Measurements from ENCODE around the gene LPCAT1. TPM values are rescaled to one million over a fixed set of nuclear protein-coding genes. Genes with fewer than 3 reads are reported as not detected.
A peak's percentile ranks its signal among the peaks of the same experiment; 100 is the strongest.

The LPCAT1 gene
- total RNA-seq, 1 donor from 2014 or later: 25.3 TPM

DNA sequence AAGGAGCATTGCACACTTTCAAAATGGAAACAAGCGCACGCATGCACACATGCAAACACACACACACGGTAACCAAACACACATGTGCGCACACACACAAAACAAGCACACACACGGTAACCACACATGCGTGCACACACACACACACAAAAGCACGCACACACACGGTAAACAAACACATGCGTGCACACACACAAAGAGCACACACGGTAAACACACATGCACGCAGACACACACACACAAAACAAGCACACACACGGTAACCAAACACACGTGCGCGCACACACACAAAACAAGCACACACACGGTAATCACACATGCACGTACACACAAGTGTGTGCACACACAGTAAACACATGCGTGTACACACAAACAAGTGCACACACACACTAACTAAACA lies 59.2 kb downstream of the LPCAT1 start:
- H3K4me3 ChIP-seq (ENCODE audit: low read depth, low read length): no peak overlapping the region
- peaks cover 7% of the 10 kb centered on the region for H3K36me3 ChIP-seq (ENCODE audit: control insufficient read depth, insufficient read depth, low read length)
- FAIRE-seq (peak; percentile 77), DNase-seq (ENCODE audit: low read depth) (no peak)
- TF ChIP-seq, protein P1, sequence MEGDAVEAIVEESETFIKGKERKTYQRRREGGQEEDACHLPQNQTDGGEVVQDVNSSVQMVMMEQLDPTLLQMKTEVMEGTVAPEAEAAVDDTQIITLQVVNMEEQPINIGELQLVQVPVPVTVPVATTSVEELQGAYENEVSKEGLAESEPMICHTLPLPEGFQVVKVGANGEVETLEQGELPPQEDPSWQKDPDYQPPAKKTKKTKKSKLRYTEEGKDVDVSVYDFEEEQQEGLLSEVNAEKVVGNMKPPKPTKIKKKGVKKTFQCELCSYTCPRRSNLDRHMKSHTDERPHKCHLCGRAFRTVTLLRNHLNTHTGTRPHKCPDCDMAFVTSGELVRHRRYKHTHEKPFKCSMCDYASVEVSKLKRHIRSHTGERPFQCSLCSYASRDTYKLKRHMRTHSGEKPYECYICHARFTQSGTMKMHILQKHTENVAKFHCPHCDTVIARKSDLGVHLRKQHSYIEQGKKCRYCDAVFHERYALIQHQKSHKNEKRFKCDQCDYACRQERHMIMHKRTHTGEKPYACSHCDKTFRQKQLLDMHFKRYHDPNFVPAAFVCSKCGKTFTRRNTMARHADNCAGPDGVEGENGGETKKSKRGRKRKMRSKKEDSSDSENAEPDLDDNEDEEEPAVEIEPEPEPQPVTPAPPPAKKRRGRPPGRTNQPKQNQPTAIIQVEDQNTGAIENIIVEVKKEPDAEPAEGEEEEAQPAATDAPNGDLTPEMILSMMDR (IDR thresholded peaks at IDR 0.05; ENCODE audit: insufficient read depth, low read length, severe bottlenecking): no peak
- H3K27me3 ChIP-seq (ENCODE audit: control insufficient read depth, insufficient read depth, low read length): no peaks in the 10 kb centered on the region

DNA sequence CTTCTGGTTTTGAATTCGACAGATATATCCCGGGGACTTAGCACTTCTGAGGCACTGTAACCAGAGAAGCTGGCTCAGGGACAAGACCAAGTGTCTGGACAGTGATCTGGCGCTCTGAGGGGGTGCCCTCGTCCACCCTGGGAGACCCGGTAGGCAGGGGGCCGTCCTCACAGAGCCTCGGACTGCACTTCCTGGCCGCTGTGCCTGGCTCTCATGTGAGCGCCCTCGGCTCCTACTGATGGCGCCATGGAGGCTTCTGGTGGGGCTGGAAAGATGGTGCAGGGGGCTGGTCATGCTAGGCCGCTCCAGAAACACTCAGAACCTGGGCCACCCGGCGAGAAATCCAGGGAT lies 59.7 kb downstream of the LPCAT1 start:
- FAIRE-seq (no peak), DNase-seq (ENCODE audit: low read depth) (no peak)
- H3K4me3 ChIP-seq (ENCODE audit: low read depth, low read length): no peak overlapping the region
- peaks cover 7% of the 10 kb centered on the region for H3K36me3 ChIP-seq (ENCODE audit: control insufficient read depth, insufficient read depth, low read length)
- H3K27me3 ChIP-seq (ENCODE audit: control insufficient read depth, insufficient read depth, low read length): no peaks in the 10 kb centered on the region
- TF ChIP-seq, protein P1 (IDR thresholded peaks at IDR 0.05; ENCODE audit: insufficient read depth, low read length, severe bottlenecking): no peak

DNA sequence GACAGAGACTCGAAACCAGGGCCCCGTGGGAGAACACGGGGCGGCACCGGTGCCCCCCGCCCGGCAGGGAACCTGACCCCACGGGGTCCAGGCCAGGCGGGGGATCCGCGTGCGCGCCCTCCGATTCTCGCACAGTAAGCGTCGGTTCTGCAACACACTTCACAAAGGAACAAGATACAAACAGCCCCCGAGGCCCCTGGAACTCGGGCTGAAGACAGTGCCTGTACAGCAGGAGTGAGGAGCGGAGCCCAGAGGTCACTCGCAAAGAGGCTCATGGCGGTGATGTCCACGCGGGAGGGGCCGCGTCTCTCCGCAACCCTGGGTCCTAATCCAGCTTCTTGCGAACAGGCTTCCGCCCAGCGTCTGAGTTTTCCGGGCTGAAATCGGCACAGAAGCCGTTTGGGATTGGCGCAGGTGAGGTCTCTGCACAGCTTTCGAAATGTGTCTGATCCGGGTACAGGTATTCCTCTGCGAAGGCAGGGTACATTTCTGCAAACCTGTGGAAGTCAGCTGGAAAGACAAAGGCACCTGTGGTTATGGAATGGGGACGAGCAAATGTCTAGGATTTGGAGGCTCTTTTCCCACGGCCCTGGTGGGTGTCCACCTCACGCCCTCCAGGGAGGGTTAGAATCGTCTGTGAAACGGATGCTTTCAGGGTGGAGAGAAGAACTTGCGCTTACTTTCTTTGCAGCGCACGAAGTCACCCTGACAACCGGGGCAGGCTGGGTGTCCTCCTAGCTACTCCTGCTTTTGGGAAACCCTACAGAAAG lies 60.2 kb downstream of the LPCAT1 start:
- no peak for DNase-seq (ENCODE audit: low read depth)
- TF ChIP-seq, protein P1 (IDR thresholded peaks at IDR 0.05; ENCODE audit: insufficient read depth, low read length, severe bottlenecking): no peak
- peaks cover 7% of the 10 kb centered on the region for H3K36me3 ChIP-seq (ENCODE audit: control insufficient read depth, insufficient read depth, low read length)
- no peak for FAIRE-seq
- H3K27me3 ChIP-seq (ENCODE audit: control insufficient read depth, insufficient read depth, low read length): no peaks in the 10 kb centered on the region
- H3K4me3 ChIP-seq (ENCODE audit: low read depth, low read length): no peak overlapping the region

DNA sequence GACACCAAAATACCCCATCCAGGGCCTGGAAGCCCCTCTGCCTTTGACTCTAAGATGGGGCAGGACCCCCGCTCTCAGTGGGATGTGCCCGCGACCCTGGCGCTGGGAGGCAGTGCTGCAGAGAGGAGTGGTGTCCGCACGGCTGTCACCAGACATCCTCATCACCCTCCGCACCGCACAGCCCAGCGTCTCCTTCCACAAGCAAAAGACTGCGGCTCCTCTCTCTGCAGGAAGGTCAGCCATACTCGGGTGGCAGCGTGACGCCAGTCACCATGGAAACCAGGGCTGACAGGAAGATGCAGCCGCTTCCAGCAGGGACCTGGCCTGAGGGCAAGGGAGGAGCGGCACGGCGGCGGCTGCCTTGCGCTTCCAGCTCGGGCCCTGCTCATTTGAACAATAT lies 61.4 kb downstream of the LPCAT1 start:
- TF ChIP-seq, protein P1 (IDR thresholded peaks at IDR 0.05; ENCODE audit: insufficient read depth, low read length, severe bottlenecking): no peak
- peaks cover 7% of the 10 kb centered on the region for H3K36me3 ChIP-seq (ENCODE audit: control insufficient read depth, insufficient read depth, low read length)
- H3K4me3 ChIP-seq (ENCODE audit: low read depth, low read length): no peak overlapping the region
- H3K27me3 ChIP-seq (ENCODE audit: control insufficient read depth, insufficient read depth, low read length): no peaks in the 10 kb centered on the region
- FAIRE-seq (no peak), DNase-seq (ENCODE audit: low read depth) (no peak)

DNA sequence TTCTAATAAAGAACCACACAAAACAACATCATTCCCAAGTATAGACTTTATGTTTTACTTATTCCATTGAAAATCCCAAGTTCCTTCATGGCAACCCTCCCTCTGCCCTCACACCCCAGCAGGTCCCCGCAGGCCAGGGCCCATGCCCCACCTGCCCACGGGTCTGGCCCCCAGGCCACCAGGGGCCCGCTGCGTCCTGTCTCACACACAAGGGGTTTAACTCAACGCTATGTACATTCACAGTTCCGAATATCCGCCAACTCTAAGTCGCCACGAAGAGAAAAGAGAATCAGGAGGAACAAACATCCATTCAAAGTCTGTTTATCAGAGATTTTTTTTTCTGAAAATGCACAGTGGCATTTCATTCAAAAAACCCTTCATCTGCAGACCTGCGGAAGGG lies 62.4 kb downstream of the LPCAT1 start:
- H3K27me3 ChIP-seq (ENCODE audit: control insufficient read depth, insufficient read depth, low read length): no peaks in the 10 kb centered on the region
- H3K4me3 ChIP-seq (ENCODE audit: low read depth, low read length): no peak overlapping the region
- peaks cover 4% of the 10 kb centered on the region for H3K36me3 ChIP-seq (ENCODE audit: control insufficient read depth, insufficient read depth, low read length)
- DNase-seq (ENCODE audit: low read depth): no peak
- no peak for FAIRE-seq
- TF ChIP-seq, protein P1 (IDR thresholded peaks at IDR 0.05; ENCODE audit: insufficient read depth, low read length, severe bottlenecking): no peak

Measured in bronchial epithelial cell (primary cell).